AG09309 (cell line): ENCODE measurements around the gene GPR173.

Source experiments
- DNase-seq: peaks from one replicate; pipeline ENCODE4 v3.0.0-alpha.2; 2010; ENCODE audit warnings: low read depth
- H3K4me3 ChIP-seq: 2 replicates; pipeline ENCODE4 v1.5.1; 2011; ENCODE audit warnings: mild to moderate bottlenecking, low read depth, low read length, moderate library complexity; ENCODE audit not compliant: control insufficient read depth
- CTCF ChIP-seq: IDR thresholded peaks from 2 replicates; pipeline ENCODE4 v1.5.1; 2011; ENCODE audit warnings: mild to moderate bottlenecking, low read depth, low read length, inconsistent platforms; ENCODE audit not compliant: insufficient read depth, control insufficient read depth; ENCODE audit errors: missing control alignments

Gene GPR173

GRCh38 chrX:53125506-53125905 is 76.9 kb downstream of the GPR173 start:
- no peak for DNase-seq
- TF ChIP-seq CTCF = no peak
- H3K4me3 ChIP-seq = no peak overlapping the region

- DNase-seq = no peak
- no peak for TF ChIP-seq CTCF
- no peak overlapping the region for H3K4me3 ChIP-seq
These were observed 77.8 kb downstream of the GPR173 start for GRCh38 chrX:53126377-53126776.

GRCh38 chrX:53128097-53128749 is 79.6 kb downstream of the GPR173 start:
- TF ChIP-seq CTCF = no peak
- H3K4me3 ChIP-seq = no peak overlapping the region
- peak; percentile 13 for DNase-seq
